ENCODE measurements around the gene KLK1. TPM values are rescaled to one million over a fixed set of nuclear protein-coding genes. Genes with fewer than 3 reads are reported as not detected.

Gene KLK1
- total RNA-seq, 1 experiment from 2014 or later = 0.31 TPM

GRCh38 chr19:50795664-50796073, 27.9 kb downstream of the KLK1 start:
- BruUV-seq (replicated peaks) = no TSS peak

GRCh38 chr19:50794876-50795663, 28.5 kb downstream of the KLK1 start:
- peak; percentile 23; the same call in 1 of the 2 replicates for TF ChIP-seq SIN3A (IDR thresholded peaks at IDR 0.05; ENCODE audit: borderline replicate concordance, insufficient read depth, low read depth, low read length)
- TF ChIP-seq POLR2AphosphoS5 (IDR thresholded peaks at IDR 0.05; ENCODE audit: low read depth, low read length) = peak; percentile 82
- peak; percentile 59; the same call in 1 of the 2 replicates for TF ChIP-seq CTCF (IDR thresholded peaks at IDR 0.05)
- TF ChIP-seq TCF7L2 (IDR thresholded peaks at IDR 0.05; ENCODE audit: low read depth, low read length) = no peak
- no peak for TF ChIP-seq REST (IDR thresholded peaks at IDR 0.05; ENCODE audit: insufficient read depth in 1 of 2, low read depth in 2 of 2, low read length in 1 of 2)
- intact Hi-C loops (cut with micrococcal nuclease; ENCODE audit: unreplicated experiment) (loop anchor here (5.0 kb wide), 1 partner anchor 127 kb away; no protein-coding TSS in a partner anchor), in situ Hi-C loops (cut with HindIII; ENCODE audit: low pct_unique_long_range_greater_than_20kb, low sequenced_read_pairs) (no loop called here)
- DNase-seq (ENCODE audit: low read depth, low spot score) (no peak), ATAC-seq (peak; percentile 67)
- CTCF ChIA-PET = interaction anchor here (2.0 kb wide), 1 partner anchor 127 kb away, joined by 4 read pairs; no protein-coding TSS in a partner anchor
- POLR2A ChIA-PET = interaction anchor here (0.7 kb wide), 1 partner anchor 122 kb away, joined by 5 read pairs; no protein-coding TSS in a partner anchor
- Histone ChIP-seq H3K4me3 (ENCODE audit: low read depth in 2 of 2, low read length in 2 of 2) (no peak overlapping the region), H3K27me3 (ENCODE audit: control insufficient read depth, insufficient read depth, low read length) (no peaks in the 10 kb centered on the region), H3K4me1 (ENCODE audit: control insufficient read depth, insufficient read depth, low read length) (no peaks in the 10 kb centered on the region), H3K9me3 (ENCODE audit: control insufficient read depth, insufficient read depth, low read depth, low read length) (no peaks in the 10 kb centered on the region), H3K36me3 (ENCODE audit: control insufficient read depth, insufficient read depth, low read length) (no peaks in the 10 kb centered on the region; the same call in 1 of the 2 replicates), H3K27ac (ENCODE audit: low read length) (no peak overlapping the region)
- TSS peak; percentile 27 for BruUV-seq (replicated peaks)

More at GRCh38 chr19:50795664-50796073, 27.9 kb downstream of the KLK1 start:
- H3K27ac ChIP-seq (ENCODE audit: low read length) = no peak overlapping the region
- H3K27me3 ChIP-seq (ENCODE audit: control insufficient read depth, insufficient read depth, low read length) = no peaks in the 10 kb centered on the region
- TF ChIP-seq TCF7L2 (IDR thresholded peaks at IDR 0.05; ENCODE audit: low read depth, low read length) = no peak
- peak; percentile 56 for TF ChIP-seq POLR2AphosphoS5 (IDR thresholded peaks at IDR 0.05; ENCODE audit: low read depth, low read length)
- H3K4me3 ChIP-seq (ENCODE audit: low read depth in 2 of 2, low read length in 2 of 2) = no peak overlapping the region
- no peaks in the 10 kb centered on the region; the same call in 1 of the 2 replicates for H3K36me3 ChIP-seq (ENCODE audit: control insufficient read depth, insufficient read depth, low read length)
- H3K9me3 ChIP-seq (ENCODE audit: control insufficient read depth, insufficient read depth, low read depth, low read length) = no peaks in the 10 kb centered on the region
- no peaks in the 10 kb centered on the region for H3K4me1 ChIP-seq (ENCODE audit: control insufficient read depth, insufficient read depth, low read length)
- ChIA-PET POLR2A (interaction anchor here (0.7 kb wide), 1 partner anchor 122 kb away, joined by 5 read pairs; no protein-coding TSS in a partner anchor), CTCF (no interaction called here)
- in situ Hi-C loops (cut with HindIII; ENCODE audit: low pct_unique_long_range_greater_than_20kb, low sequenced_read_pairs) (no loop called here), intact Hi-C loops (cut with micrococcal nuclease; ENCODE audit: unreplicated experiment) (loop anchor here (5.0 kb wide), 1 partner anchor 127 kb away; no protein-coding TSS in a partner anchor)
- DNase-seq (ENCODE audit: low read depth, low spot score) = no peak
- ATAC-seq = peak; percentile 15

All from Panc1 (cell line).